PC-9 (cell line): ENCODE results near the gene TNFSF11.

ENCODE experiments used
- CTCF ChIP-seq: fragments of 200-600 bp; sonication (generic); conservative IDR thresholded peaks from 2 replicates; pipeline ENCODE4 v1.6.1; 2017; ENCODE audit warnings: mixed run types, antibody characterized with exemption, mild to moderate bottlenecking, moderate library complexity
- EZH2 ChIP-seq: fragments of 200-600 bp; sonication (generic); IDR thresholded peaks from 2 replicates; pipeline ENCODE4 v1.8.0; 2017; ENCODE audit warnings: antibody characterized with exemption, low read depth

- TF ChIP-seq CTCF (no peak), EZH2 (no peak)
Measured at GRCh38 chr13:42656161-42656560, 82.2 kb downstream of the TNFSF11 start.
